Measurements from ENCODE around the gene BACE1. TPM values are rescaled to one million over a fixed set of nuclear protein-coding genes. Genes with fewer than 3 reads are reported as not detected.

The BACE1 gene
- polyA plus RNA-seq, 1 donor (not counting 4 experiments of a cell fraction or from before 2014, with no cell fraction given): 8.5 TPM

- H3K4me1 ChIP-seq (ENCODE audit: control insufficient read depth, extremely low read depth, insufficient read depth, low read length): no peaks in the 10 kb centered on the region
- H4K20me1 ChIP-seq (ENCODE audit: control insufficient read depth, extremely low read depth, insufficient read depth, low read length): no peaks in the 10 kb centered on the region
- no peak for TF ChIP-seq EZH2 (IDR thresholded peaks at IDR 0.05; ENCODE audit: low read length)
- TF ChIP-seq, protein P1, sequence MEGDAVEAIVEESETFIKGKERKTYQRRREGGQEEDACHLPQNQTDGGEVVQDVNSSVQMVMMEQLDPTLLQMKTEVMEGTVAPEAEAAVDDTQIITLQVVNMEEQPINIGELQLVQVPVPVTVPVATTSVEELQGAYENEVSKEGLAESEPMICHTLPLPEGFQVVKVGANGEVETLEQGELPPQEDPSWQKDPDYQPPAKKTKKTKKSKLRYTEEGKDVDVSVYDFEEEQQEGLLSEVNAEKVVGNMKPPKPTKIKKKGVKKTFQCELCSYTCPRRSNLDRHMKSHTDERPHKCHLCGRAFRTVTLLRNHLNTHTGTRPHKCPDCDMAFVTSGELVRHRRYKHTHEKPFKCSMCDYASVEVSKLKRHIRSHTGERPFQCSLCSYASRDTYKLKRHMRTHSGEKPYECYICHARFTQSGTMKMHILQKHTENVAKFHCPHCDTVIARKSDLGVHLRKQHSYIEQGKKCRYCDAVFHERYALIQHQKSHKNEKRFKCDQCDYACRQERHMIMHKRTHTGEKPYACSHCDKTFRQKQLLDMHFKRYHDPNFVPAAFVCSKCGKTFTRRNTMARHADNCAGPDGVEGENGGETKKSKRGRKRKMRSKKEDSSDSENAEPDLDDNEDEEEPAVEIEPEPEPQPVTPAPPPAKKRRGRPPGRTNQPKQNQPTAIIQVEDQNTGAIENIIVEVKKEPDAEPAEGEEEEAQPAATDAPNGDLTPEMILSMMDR (optimal IDR thresholded peaks at IDR 0.05 in 1 of 3, IDR thresholded peaks at IDR 0.05 in 1 of 3, conservative IDR thresholded peaks at IDR 0.05 in 1 of 3; ENCODE audit: extremely low read depth in 1 of 3, insufficient read depth in 2 of 3, low read length in 3 of 3): no peak
- H3K9ac ChIP-seq (ENCODE audit: control insufficient read depth, extremely low read depth, insufficient read depth, low read length): no peak overlapping the region
- H2AFZ ChIP-seq (ENCODE audit: control insufficient read depth, low read length): no peak overlapping the region
- H3K79me2 ChIP-seq (ENCODE audit: control insufficient read depth, insufficient read depth, low read length): no peaks in the 10 kb centered on the region
- H3K27me3 ChIP-seq (ENCODE audit: control insufficient read depth, extremely low read depth, insufficient read depth, low read length): no peaks in the 10 kb centered on the region
- H3K4me3 ChIP-seq (ENCODE audit: control insufficient read depth in 2 of 3, extremely low read depth in 1 of 3, insufficient read depth in 2 of 3, low read depth in 1 of 3, low read length in 3 of 3): no peak overlapping the region
- DNase-seq (ENCODE audit: low read depth, low spot score): no peak
- H3K4me2 ChIP-seq (ENCODE audit: control insufficient read depth, extremely low read depth, insufficient read depth, low read depth, low read length): no peak overlapping the region
- no peak for FAIRE-seq
- H3K27ac ChIP-seq (ENCODE audit: control insufficient read depth, insufficient read depth, low read length): no peak overlapping the region
- no peaks in the 10 kb centered on the region for H3K9me3 ChIP-seq (ENCODE audit: control insufficient read depth, low read depth, low read length)
- no peaks in the 10 kb centered on the region for H3K36me3 ChIP-seq (ENCODE audit: control insufficient read depth in 2 of 2, extremely low read depth in 1 of 2, insufficient read depth in 2 of 2, low read length in 2 of 2)
- H3K9me1 ChIP-seq (ENCODE audit: control insufficient read depth, extremely low read depth, insufficient read depth, low read length): no peaks in the 10 kb centered on the region
- dilution Hi-C loops (cut with MboI; ENCODE audit: extremely low pct_ligation_motif_present, low sequenced_read_pairs): no loop called here
Observed at GRCh38 chr11:117309310-117309709, 6.7 kb downstream of the BACE1 start.

GRCh38 chr11:117305145-117305544 lies 10.9 kb downstream of the BACE1 start:
- no peak overlapping the region for H3K9ac ChIP-seq (ENCODE audit: control insufficient read depth, extremely low read depth, insufficient read depth, low read length)
- dilution Hi-C loops (cut with MboI; ENCODE audit: extremely low pct_ligation_motif_present, low sequenced_read_pairs): no loop called here
- no peaks in the 10 kb centered on the region for H3K4me1 ChIP-seq (ENCODE audit: control insufficient read depth, extremely low read depth, insufficient read depth, low read length)
- no peaks in the 10 kb centered on the region for H3K9me1 ChIP-seq (ENCODE audit: control insufficient read depth, extremely low read depth, insufficient read depth, low read length)
- TF ChIP-seq, protein P1 (optimal IDR thresholded peaks at IDR 0.05 in 1 of 3, IDR thresholded peaks at IDR 0.05 in 1 of 3, conservative IDR thresholded peaks at IDR 0.05 in 1 of 3; ENCODE audit: extremely low read depth in 1 of 3, insufficient read depth in 2 of 3, low read length in 3 of 3): no peak
- TF ChIP-seq EZH2 (IDR thresholded peaks at IDR 0.05; ENCODE audit: low read length): no peak
- H3K36me3 ChIP-seq (ENCODE audit: control insufficient read depth in 2 of 2, extremely low read depth in 1 of 2, insufficient read depth in 2 of 2, low read length in 2 of 2): no peaks in the 10 kb centered on the region
- no peak overlapping the region for H3K4me2 ChIP-seq (ENCODE audit: control insufficient read depth, extremely low read depth, insufficient read depth, low read depth, low read length)
- FAIRE-seq (no peak), DNase-seq (ENCODE audit: low read depth, low spot score) (no peak)
- H3K27ac ChIP-seq (ENCODE audit: control insufficient read depth, insufficient read depth, low read length): no peak overlapping the region
- H3K79me2 ChIP-seq (ENCODE audit: control insufficient read depth, insufficient read depth, low read length): no peaks in the 10 kb centered on the region
- H4K20me1 ChIP-seq (ENCODE audit: control insufficient read depth, extremely low read depth, insufficient read depth, low read length): no peaks in the 10 kb centered on the region
- no peaks in the 10 kb centered on the region for H3K27me3 ChIP-seq (ENCODE audit: control insufficient read depth, extremely low read depth, insufficient read depth, low read length)
- no peaks in the 10 kb centered on the region for H3K9me3 ChIP-seq (ENCODE audit: control insufficient read depth, low read depth, low read length)
- H2AFZ ChIP-seq (ENCODE audit: control insufficient read depth, low read length): no peak overlapping the region
- H3K4me3 ChIP-seq (ENCODE audit: control insufficient read depth in 2 of 3, extremely low read depth in 1 of 3, insufficient read depth in 2 of 3, low read depth in 1 of 3, low read length in 3 of 3): no peak overlapping the region
